Activated CD4-positive, alpha-beta T cell treated with anti-CD3 and anti-CD28 coated beads, Interleukin-2, Interleukin-4, amounts not matched to agents 100 ng/mL and 50 ng/mL, durations not matched to agents 16 hours and 8 hours (primary cell): ENCODE results near the gene MCC.

Experiments
- DNase-seq: peaks from one replicate; pipeline ENCODE4 v3.0.0-alpha.2; 2020; ENCODE audit warnings: low spot score

MCC gene

DNA sequence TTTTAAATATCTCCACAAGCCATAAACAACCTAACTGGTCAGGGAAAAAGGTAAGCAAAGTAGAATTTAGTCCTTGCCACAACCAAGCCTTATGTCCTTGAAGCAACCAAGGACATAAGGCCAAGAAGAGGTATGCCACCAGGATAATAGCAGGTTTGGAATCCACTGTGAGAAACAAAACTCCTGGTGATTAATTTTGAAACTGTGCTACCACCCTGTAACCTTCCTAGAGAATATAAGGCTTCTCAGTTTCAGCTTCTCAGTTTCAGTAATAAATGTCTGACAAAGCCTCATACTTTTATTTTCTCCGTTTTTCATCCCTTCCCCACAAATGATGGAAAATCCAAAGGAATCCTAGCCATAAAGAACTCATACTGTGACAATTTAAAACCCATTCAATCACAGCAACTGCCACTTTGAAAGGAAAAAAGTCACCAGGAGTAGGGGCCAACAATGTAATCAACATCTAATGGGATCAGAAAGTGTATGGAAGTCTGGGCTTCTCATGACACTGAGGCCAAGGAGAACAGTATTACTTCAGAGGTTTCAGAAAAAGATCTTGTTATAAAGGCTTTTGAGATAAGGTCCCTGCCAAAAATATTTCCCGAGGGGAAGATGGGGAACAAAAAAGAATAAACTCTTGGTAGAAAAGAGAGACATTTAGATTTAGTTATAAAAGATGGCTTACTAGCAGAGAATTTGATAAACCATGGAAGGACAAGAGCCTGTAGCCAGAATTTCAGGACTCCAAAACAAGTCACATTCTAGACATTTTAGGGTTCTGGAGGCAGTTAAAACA lies 242.6 kb downstream of the MCC start:
- no peak for DNase-seq

GRCh38 chr5:113244966-113245365 lies 243.3 kb downstream of the MCC start:
- DNase-seq = no peak

DNA sequence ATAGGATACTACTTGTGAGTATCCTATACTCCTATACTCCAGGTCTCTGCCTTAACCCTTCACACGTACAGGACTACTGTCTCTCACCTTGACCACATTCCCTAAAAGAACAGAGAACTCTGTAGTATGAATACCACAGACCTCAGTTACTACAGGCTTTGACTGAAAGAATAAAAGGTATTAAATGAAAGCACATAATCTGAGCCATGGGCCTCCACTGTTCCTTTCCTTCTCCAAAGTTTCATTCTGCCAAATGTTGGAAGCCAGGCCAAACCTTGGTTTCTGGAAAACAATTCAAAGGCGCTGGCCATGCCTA lies 244.9 kb downstream of the MCC start:
- DNase-seq = no peak

DNA sequence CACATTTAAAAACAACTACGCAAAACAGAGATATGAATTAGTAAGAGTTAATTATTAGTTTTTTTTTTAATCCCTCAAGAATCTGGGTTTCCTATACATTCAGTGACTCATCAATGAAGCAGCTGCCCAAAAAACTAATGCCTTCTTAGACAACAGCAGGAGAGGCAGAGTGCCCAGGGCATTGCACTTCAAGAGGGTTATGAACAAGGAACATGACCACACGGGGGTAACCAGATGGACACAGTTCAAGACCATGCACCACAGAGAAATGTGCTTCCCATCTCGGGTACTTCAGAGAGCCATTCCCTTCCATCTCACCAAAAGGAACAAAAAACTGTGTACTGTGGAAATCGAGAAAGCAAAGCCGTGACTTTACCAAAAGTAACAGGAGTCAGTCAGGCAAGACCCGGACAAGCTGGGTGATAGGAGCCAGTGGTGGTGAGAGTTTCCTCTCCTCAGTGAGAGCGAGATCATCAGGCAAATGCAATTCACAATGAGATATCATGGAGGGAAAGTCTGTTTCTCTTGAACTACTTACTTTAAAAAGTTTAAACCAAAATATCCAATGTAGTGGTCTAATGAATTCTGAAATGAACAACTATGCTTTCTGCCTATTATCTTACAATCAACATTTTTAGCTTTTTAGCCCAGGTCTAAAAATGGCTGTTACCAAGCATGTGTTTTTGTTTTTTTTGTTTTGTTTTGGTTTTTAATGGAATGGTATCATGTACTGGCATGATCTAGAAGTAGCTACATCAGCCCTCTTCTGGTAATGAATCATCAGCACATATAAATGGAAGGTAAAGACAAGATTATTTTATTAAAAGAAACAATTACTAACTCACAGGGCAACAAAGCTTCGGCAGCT lies 245.5 kb downstream of the MCC start:
- no peak for DNase-seq

GRCh38 chr5:113240951-113241726 lies 247.1 kb downstream of the MCC start:
- no peak for DNase-seq

GRCh38 chr5:113240032-113240431 lies 248.2 kb downstream of the MCC start:
- no peak for DNase-seq

GRCh38 chr5:113237893-113238292 lies 250.4 kb downstream of the MCC start:
- DNase-seq = no peak

DNA sequence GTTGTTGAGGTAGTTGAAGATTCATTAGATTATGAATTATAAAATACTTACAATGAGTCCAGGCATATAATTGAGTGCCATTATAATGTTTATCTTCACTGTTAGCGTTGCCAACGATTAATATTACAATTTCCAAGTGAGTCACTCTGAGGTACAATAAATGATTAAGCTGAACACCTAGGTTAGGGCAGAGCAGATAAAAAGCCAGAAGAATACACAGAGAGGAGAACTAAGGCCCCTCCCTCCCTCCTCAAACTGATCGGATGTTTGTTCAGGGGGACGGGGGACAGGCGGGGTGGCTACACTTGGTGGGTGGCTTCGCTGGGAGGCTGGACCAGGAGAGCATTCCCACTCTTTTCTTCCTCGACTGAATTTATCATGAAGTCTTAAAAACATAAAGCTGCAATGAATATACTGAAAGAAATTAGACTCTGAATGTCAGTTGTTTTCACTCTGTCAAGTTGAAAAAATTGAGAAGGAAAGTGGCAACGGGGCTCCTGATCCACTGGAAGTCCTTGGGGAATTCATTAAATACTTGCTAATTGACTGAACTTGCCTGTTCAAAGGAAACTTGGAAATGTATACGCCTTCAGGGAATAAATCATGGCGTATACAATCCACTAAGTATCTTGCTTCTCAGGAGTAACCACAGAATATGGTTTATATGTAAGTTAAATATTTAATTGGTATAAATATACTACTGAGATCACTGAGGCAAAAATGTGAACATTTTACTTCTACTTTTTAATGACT lies 251.5 kb downstream of the MCC start:
- no peak for DNase-seq

DNA sequence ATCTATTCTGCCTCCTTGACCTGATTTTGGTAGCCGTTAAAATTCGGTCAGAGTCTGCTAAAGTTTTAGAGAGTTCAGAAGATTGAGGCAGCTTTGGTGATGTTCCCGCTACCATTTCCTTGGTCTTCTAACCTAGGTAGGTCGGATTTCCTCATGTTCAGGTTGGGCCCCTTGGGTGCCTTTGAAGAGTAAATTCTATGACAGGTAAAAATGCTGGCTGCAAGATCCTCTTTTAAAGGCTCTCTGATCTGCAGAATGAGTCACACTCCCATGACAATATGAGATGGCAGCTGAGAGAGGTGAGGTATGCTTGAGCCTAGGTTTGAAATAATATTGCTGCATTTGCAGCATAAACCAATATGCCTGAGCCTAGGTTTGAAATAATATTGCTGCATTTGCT lies 252.4 kb downstream of the MCC start:
- no peak for DNase-seq

- DNase-seq = no peak
These were observed 253.7 kb downstream of the MCC start for GRCh38 chr5:113234546-113234945.

DNA sequence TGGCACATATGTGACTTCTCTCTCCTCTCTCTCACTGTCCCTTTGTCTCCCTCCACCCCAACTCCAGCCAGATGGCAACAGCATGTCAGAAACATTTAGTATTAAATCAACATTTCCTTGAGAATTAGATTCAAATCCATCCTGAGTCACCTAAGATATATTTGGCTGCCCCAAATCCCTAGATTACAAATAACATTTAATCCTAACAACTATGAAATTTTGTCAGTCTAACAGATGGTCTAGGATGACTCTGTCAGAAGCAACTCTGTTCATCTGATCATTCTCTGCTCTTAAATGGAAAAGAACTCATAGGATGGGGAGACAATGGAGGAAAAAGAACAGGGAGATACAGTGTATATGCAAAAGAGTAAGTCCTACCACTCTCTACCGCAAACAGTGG lies 254.6 kb downstream of the MCC start:
- DNase-seq = no peak

DNA sequence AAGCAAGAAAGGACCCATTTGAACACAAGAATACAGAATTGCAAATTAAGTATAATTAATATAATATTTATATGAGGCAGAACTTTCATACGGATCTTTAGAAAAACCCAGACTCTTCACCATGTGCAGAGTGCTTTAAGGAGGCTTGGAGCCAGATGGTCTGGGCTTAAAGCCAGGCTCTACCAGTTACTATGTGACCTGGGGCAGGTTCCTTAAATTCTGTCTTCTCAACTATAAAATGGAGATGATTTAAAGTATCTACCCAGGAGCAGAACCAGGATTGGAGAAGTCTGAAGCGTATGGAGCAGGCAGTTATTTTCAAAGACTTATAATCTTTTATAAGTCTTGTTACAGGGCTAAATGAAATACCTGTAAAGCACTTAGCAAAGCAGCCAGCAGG lies 255.6 kb downstream of the MCC start:
- DNase-seq = no peak

DNA sequence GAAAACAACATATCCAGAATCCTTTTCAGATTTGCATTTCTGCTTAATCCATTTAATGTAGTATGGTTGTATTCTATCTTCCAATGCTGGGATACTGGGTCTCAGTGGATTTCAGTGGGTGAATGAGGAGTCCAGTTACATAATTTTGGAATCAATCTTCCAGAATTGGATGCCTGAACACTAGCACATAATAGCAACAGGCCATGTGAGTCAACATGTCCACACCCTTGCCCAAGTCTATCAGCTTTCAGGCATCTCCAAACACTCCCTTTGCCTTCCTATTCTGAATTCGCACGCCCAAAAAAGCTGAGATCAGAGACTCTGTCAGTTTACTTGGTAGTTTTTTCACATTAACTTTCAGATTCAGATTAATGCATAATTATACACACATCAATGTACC lies 256.0 kb downstream of the MCC start:
- DNase-seq = no peak

GRCh38 chr5:113231653-113232000 lies 256.6 kb downstream of the MCC start:
- DNase-seq = no peak

- no peak for DNase-seq
These were observed 257.3 kb downstream of the MCC start for GRCh38 chr5:113230711-113231652.

- DNase-seq = no peak
These were observed 260.5 kb downstream of the MCC start for GRCh38 chr5:113227798-113228197.

DNA sequence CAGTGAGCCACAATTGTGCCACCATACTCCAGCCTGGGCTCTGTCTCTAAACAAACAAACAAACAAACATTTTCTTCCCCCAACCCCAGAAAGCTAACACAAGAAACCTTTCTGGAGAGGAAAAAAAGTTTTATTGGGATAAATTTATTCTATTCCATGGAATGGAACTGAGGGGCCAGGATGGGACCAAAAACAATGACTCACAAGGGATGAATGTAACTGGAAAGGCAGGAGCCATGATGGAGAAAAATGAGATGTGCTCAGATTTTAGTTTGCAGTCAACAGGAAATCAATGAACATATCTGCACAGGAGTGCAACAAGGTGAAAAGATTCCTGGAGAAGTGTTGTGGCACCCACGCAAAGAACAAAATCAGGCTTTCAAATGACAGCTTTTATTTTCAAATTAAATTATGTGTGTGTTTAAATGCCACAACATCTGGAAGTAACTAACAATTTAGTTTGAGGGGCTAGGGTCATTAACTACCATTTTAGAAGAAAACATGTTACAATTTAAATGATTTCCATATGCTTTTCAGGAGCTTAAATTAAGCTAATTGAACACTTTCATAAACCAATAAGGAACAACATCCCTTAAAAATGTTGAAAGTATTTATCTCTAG lies 262.0 kb downstream of the MCC start:
- no peak for DNase-seq

GRCh38 chr5:113225259-113225658 lies 263.0 kb downstream of the MCC start:
- DNase-seq = no peak

GRCh38 chr5:113224605-113225065 lies 263.6 kb downstream of the MCC start:
- DNase-seq = no peak

- no peak for DNase-seq
These were observed 264.2 kb downstream of the MCC start for GRCh38 chr5:113223831-113224604.
